SH-SY5Y (cell line): ENCODE data around the gene CSNK1G2.

Experiments used
- GATA2 ChIP-seq: IDR thresholded peaks from 2 replicates; pipeline ENCODE4 v1.6.1; 2011; ENCODE audit warnings: mild to moderate bottlenecking, low read depth, low read length
- GATA3 ChIP-seq: IDR thresholded peaks from 2 replicates; pipeline ENCODE4 v1.6.1; 2011; ENCODE audit warnings: low read depth, mild to moderate bottlenecking, low read length, moderate library complexity

DNA sequence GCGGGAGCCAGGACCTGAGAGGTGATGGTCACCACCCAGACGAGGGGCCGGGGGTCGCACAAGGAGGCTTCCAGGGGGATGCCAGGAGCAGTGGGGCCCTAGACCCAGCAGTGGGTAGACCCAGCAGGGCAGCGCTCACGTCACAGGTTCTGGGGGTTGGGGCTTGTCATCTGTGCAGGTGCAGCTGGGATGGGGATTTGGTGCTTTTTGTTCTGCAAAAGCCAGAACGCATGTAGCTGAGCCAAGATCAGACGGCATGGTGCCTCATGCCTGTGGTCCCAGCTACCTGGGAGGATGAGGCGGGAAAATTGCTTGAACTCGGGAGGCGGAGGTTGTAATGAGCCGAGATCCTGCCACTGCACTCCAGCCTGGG lies 15.1 kb downstream of the CSNK1G2 start:
- no peak for TF ChIP-seq GATA2
- TF ChIP-seq GATA3: no peak
